NCI-H187 (cell line): ENCODE results near the gene EP400.

Source experiments
- DNase-seq, 2 experiments: peaks; one replicate each; lab custom pipeline; 2025; lab: John Stamatoyannopoulos, UW

EP400 gene

GRCh38 chr12:132021031-132021871, 71.5 kb downstream of the EP400 start:
- DNase-seq, result no peak

GRCh38 chr12:132021965-132022364, 72.2 kb downstream of the EP400 start:
- no peak for DNase-seq

GRCh38 chr12:132023658-132024057, 73.9 kb downstream of the EP400 start:
- no peak for DNase-seq

- DNase-seq, result no peak
Observed at GRCh38 chr12:132024758-132025157, 75.0 kb downstream of the EP400 start.

- DNase-seq, result no peak
Observed at GRCh38 chr12:132025526-132025925, 75.8 kb downstream of the EP400 start.

- DNase-seq, result no peak
Observed at GRCh38 chr12:132026061-132026795, 76.5 kb downstream of the EP400 start.

GRCh38 chr12:132026796-132027500, 77.2 kb downstream of the EP400 start:
- no peak for DNase-seq

GRCh38 chr12:132027636-132028035, 77.9 kb downstream of the EP400 start:
- DNase-seq, result no peak

- no peak for DNase-seq
Observed at GRCh38 chr12:132028111-132028510, 78.4 kb downstream of the EP400 start.

GRCh38 chr12:132029503-132030300, 80.0 kb downstream of the EP400 start:
- DNase-seq, result no peak

- DNase-seq, result no peak
Observed at GRCh38 chr12:132030367-132031038, 80.8 kb downstream of the EP400 start.

GRCh38 chr12:132033627-132034026, 83.9 kb downstream of the EP400 start:
- DNase-seq, result no peak

- DNase-seq, result no peak
Observed at GRCh38 chr12:132036063-132036683, 86.4 kb downstream of the EP400 start.

- DNase-seq, result no peak
Observed at GRCh38 chr12:132040906-132041606, 91.3 kb downstream of the EP400 start.

- no peak for DNase-seq
Observed at GRCh38 chr12:132043216-132043615, 93.5 kb downstream of the EP400 start.

GRCh38 chr12:132043770-132044467, 94.2 kb downstream of the EP400 start:
- no peak for DNase-seq

GRCh38 chr12:132044661-132045412, 95.1 kb downstream of the EP400 start:
- no peak for DNase-seq

GRCh38 chr12:132045751-132046150, 96.0 kb downstream of the EP400 start:
- no peak for DNase-seq

GRCh38 chr12:132046561-132046960, 96.8 kb downstream of the EP400 start:
- no peak for DNase-seq
